ENCODE measurements around the gene NADK2. TPM values are rescaled to one million over a fixed set of nuclear protein-coding genes. Genes with fewer than 3 reads are reported as not detected.

The NADK2 gene
- total RNA-seq, 2 experiments from 2014 or later = 23.8 to 37.5 TPM

DNA sequence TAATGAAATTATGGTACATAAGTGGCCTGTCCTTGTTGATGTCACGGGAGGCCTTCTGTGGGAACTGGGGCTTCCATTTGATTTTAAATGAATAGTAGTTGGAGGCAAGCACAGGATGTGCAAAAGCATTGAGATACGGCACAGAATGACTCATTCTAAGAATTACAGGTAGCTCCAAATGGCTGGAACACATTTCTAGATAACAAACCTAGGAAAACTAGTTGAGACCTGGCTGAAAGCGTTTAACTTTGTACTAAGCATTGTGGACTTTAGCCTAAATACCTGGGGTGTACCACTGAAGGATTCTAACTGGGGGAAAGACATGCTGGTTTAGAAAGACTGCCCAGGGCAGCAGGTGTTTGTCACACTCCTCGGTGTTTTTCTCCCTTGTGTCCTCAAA lies 80.4 kb downstream of the NADK2 start:
- H3K27ac ChIP-seq (ENCODE audit: low read depth, low read length, poor library complexity, severe bottlenecking) = no peak overlapping the region
- ChIA-PET POLR2A (interaction anchor here (0.6 to 1.6 kb wide), 6 partner anchors 9 to 230 kb away, joined by 3 to 5 read pairs (median 4); partner anchors contain the start of gene LMBRD2), CTCF (ENCODE audit: unreplicated experiment) (no interaction called here)
- intact Hi-C loops (cut with micrococcal nuclease; ENCODE audit: unreplicated experiment) = no loop called here
- H4K20me1 ChIP-seq (ENCODE audit: insufficient read depth, low read length) = no peaks in the 10 kb centered on the region
- TF ChIP-seq EZH2phosphoT487 (IDR thresholded peaks at IDR 0.05; ENCODE audit: borderline replicate concordance, low read depth, low read length) = no peak
- TF ChIP-seq, protein P1, sequence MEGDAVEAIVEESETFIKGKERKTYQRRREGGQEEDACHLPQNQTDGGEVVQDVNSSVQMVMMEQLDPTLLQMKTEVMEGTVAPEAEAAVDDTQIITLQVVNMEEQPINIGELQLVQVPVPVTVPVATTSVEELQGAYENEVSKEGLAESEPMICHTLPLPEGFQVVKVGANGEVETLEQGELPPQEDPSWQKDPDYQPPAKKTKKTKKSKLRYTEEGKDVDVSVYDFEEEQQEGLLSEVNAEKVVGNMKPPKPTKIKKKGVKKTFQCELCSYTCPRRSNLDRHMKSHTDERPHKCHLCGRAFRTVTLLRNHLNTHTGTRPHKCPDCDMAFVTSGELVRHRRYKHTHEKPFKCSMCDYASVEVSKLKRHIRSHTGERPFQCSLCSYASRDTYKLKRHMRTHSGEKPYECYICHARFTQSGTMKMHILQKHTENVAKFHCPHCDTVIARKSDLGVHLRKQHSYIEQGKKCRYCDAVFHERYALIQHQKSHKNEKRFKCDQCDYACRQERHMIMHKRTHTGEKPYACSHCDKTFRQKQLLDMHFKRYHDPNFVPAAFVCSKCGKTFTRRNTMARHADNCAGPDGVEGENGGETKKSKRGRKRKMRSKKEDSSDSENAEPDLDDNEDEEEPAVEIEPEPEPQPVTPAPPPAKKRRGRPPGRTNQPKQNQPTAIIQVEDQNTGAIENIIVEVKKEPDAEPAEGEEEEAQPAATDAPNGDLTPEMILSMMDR (conservative IDR thresholded peaks at IDR 0.05; ENCODE audit: low read length) = no peak
- H2AFZ ChIP-seq (ENCODE audit: low read length) = no peak overlapping the region
- H3K4me2 ChIP-seq (ENCODE audit: low read length) = no peak overlapping the region
- BruUV-seq (replicated peaks) = no TSS peak
- peaks cover 100% of the 10 kb centered on the region for H3K36me3 ChIP-seq (ENCODE audit: insufficient read depth, low read length)
- H3K9me3 ChIP-seq (ENCODE audit: low read length) = no peaks in the 10 kb centered on the region
- no peak overlapping the region for H3K4me3 ChIP-seq (ENCODE audit: low read depth, low read length, poor library complexity, severe bottlenecking)
- H3K9me2 ChIP-seq (ENCODE audit: insufficient read depth, low read length) = no peaks in the 10 kb centered on the region
- peaks cover 22% of the 10 kb centered on the region; the same call in 1 of the 2 replicates for H3K79me2 ChIP-seq (ENCODE audit: insufficient read depth, low read depth, low read length)
- no peaks in the 10 kb centered on the region for H3K4me1 ChIP-seq (ENCODE audit: insufficient read depth, low read length, poor library complexity, severe bottlenecking)
- no peak for DNase-seq (ENCODE audit: low spot score)

DNA sequence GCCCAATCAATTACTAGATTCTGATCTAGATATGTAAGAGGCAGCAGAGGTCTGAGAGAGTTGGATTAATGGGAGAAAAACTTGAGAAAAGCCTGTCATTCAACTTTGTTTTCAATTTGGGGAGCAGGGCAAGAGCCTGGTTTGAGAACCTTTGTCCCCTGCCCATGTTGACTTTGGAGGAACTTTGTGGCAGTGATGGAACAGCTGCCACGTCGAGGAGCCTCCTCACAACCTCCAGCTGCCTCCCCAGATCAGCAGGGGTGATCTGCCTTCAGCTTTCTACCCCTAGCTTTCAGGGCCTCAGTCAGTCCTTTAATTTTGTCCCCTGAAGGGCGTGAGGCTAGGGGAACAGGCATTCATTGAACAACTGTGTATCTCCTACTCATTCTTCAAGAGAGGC lies 81.1 kb downstream of the NADK2 start:
- no peak overlapping the region for H3K4me3 ChIP-seq (ENCODE audit: low read depth, low read length, poor library complexity, severe bottlenecking)
- no peaks in the 10 kb centered on the region for H4K20me1 ChIP-seq (ENCODE audit: insufficient read depth, low read length)
- intact Hi-C loops (cut with micrococcal nuclease; ENCODE audit: unreplicated experiment) = no loop called here
- H3K4me2 ChIP-seq (ENCODE audit: low read length) = no peak overlapping the region
- ChIA-PET POLR2A (interaction anchor here (0.6 to 1.3 kb wide), 3 partner anchors 9 to 71 kb away, joined by 3 to 4 read pairs (median 4); partner anchors contain the start of gene LMBRD2), CTCF (ENCODE audit: unreplicated experiment) (interaction anchor here (1.2 kb wide), 1 partner anchor 17 kb away, joined by 3 read pairs; no protein-coding TSS in a partner anchor)
- TF ChIP-seq, protein P1 (conservative IDR thresholded peaks at IDR 0.05; ENCODE audit: low read length) = no peak
- no peak for TF ChIP-seq EZH2phosphoT487 (IDR thresholded peaks at IDR 0.05; ENCODE audit: borderline replicate concordance, low read depth, low read length)
- BruUV-seq (replicated peaks) = no TSS peak
- peaks cover 100% of the 10 kb centered on the region for H3K36me3 ChIP-seq (ENCODE audit: insufficient read depth, low read length)
- no peaks in the 10 kb centered on the region for H3K4me1 ChIP-seq (ENCODE audit: insufficient read depth, low read length, poor library complexity, severe bottlenecking)
- no peak for DNase-seq (ENCODE audit: low spot score)
- H3K9me2 ChIP-seq (ENCODE audit: insufficient read depth, low read length) = no peaks in the 10 kb centered on the region
- no peak overlapping the region for H3K27ac ChIP-seq (ENCODE audit: low read depth, low read length, poor library complexity, severe bottlenecking)
- H2AFZ ChIP-seq (ENCODE audit: low read length) = no peak overlapping the region
- H3K79me2 ChIP-seq (ENCODE audit: insufficient read depth, low read depth, low read length) = peaks cover 30% of the 10 kb centered on the region; the same call in 1 of the 2 replicates
- no peaks in the 10 kb centered on the region for H3K9me3 ChIP-seq (ENCODE audit: low read length)

DNA sequence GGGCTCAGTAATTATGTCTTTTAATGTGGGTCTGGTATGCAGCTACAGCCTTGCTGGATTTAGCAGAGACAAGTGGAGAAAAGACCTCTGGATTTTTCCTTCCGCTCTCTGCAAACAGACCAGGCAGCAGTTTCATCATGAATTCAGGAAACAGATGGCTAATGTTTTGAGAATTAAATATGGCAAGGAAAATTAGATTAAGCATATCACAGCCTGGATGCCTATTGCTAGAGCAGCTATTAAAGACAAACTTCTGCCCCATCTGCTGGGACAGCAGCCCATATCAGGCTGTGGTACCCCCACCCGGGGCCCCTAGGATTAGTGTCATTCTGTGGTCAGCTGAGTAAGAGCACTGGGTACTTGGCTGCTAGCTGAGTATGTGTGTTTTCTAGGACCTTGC lies 83.6 kb downstream of the NADK2 start:
- no peaks in the 10 kb centered on the region for H3K9me2 ChIP-seq (ENCODE audit: insufficient read depth, low read length)
- ChIA-PET CTCF (ENCODE audit: unreplicated experiment) (no interaction called here), POLR2A (interaction anchor here (1.1 kb wide), 1 partner anchor 11 kb away, joined by 3 read pairs; no protein-coding TSS in a partner anchor)
- no peak overlapping the region for H3K4me3 ChIP-seq (ENCODE audit: low read depth, low read length, poor library complexity, severe bottlenecking)
- peaks cover 11% of the 10 kb centered on the region for H3K4me1 ChIP-seq (ENCODE audit: insufficient read depth, low read length, poor library complexity, severe bottlenecking)
- no peak overlapping the region for H2AFZ ChIP-seq (ENCODE audit: low read length)
- no peaks in the 10 kb centered on the region for H3K9me3 ChIP-seq (ENCODE audit: low read length)
- intact Hi-C loops (cut with micrococcal nuclease; ENCODE audit: unreplicated experiment) = no loop called here
- no peak overlapping the region for H3K4me2 ChIP-seq (ENCODE audit: low read length)
- H3K36me3 ChIP-seq (ENCODE audit: insufficient read depth, low read length) = peaks cover 100% of the 10 kb centered on the region
- TF ChIP-seq, protein P1 (conservative IDR thresholded peaks at IDR 0.05; ENCODE audit: low read length) = no peak
- no peak for TF ChIP-seq EZH2phosphoT487 (IDR thresholded peaks at IDR 0.05; ENCODE audit: borderline replicate concordance, low read depth, low read length)
- H3K27ac ChIP-seq (ENCODE audit: low read depth, low read length, poor library complexity, severe bottlenecking) = no peak overlapping the region
- H4K20me1 ChIP-seq (ENCODE audit: insufficient read depth, low read length) = no peaks in the 10 kb centered on the region
- DNase-seq (ENCODE audit: low spot score) = no peak
- peaks cover 54% of the 10 kb centered on the region for H3K79me2 ChIP-seq (ENCODE audit: insufficient read depth, low read depth, low read length)
- no TSS peak for BruUV-seq (replicated peaks)
